Activated naive CD8-positive, alpha-beta T cell (primary cell): ENCODE results near the gene CLVS2.

Experiments used
- H3K27ac Mint-ChIP-seq: one replicate; pipeline ENCODE4 v1.8.0; 2021; ENCODE audit warnings: mixed read lengths
- H3K27me3 Mint-ChIP-seq: one replicate; pipeline ENCODE4 v1.8.0; 2021; ENCODE audit warnings: mixed read lengths
- H3K36me3 Mint-ChIP-seq: one replicate; pipeline ENCODE4 v1.8.0; 2021; ENCODE audit warnings: mixed read lengths
- H3K4me1 Mint-ChIP-seq: one replicate; pipeline ENCODE4 v1.8.0; 2021; ENCODE audit warnings: low read depth, mixed read lengths
- H3K4me3 Mint-ChIP-seq: one replicate; pipeline ENCODE4 v1.8.0; 2021; ENCODE audit warnings: mild to moderate bottlenecking, mixed read lengths
- H3K9me3 Mint-ChIP-seq: one replicate; pipeline ENCODE4 v1.8.0; 2021; ENCODE audit warnings: low read depth, mixed read lengths

Gene CLVS2, protein sequence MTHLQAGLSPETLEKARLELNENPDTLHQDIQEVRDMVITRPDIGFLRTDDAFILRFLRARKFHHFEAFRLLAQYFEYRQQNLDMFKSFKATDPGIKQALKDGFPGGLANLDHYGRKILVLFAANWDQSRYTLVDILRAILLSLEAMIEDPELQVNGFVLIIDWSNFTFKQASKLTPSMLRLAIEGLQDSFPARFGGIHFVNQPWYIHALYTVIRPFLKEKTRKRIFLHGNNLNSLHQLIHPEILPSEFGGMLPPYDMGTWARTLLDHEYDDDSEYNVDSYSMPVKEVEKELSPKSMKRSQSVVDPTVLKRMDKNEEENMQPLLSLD

DNA sequence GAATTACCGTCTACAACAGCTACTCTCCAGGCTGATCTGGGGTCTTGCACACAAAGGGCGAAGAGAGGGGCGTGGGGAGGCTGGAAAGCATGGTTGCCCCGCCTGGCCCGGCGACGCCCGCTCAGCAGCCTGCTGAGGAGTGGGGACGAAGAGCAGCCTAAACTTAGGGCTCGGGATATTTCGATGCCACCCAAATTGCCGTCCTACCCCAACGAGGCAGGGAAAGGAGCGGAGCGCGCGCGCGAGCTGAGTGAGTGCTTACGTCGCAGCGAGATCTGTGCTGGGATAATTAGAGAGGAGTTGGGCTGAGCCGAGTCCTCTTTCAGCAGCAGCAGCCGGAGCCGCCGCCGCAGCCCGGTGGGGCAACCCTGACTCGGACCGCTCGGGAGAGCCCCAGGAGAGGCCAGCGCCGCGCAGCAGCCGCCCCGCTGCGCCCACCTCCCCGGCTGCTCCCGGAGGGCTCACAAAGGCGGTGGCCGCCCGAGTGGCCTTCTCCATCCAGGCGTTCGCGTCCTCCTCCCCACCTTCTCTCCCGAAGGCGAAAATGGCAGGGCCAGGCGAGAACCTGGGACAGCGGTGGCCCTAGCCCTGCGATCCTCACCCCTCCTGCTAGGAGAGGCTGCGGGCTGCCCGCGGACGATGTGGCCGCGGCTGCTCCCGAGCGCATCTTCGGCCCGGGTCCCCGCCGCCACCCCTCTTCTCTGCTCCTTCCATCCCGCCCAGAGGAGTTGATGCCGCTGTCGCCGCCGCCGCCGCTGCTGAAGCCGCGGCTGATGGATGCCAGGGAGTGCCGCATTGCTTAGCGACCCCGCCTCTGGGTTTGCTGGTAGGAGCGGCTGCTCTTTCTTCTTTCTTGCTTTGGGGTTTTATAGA is at the start of gene CLVS2:
TSS of gene CLVS2 (plus strand) at position 315 of the 873 bp plus-strand sequence. CDS start 1,543 bp downstream, outside the sequence.
- H3K4me1 Mint-ChIP-seq, result peaks cover 2% of the 10 kb centered on the region
- no peaks in the 10 kb centered on the region for H3K36me3 Mint-ChIP-seq
- no peaks in the 10 kb centered on the region for H3K9me3 Mint-ChIP-seq
- peaks cover 25% of the 10 kb centered on the region for H3K27me3 Mint-ChIP-seq
- no peak within 1 kb of the TSS for H3K27ac Mint-ChIP-seq
- no peak within 1 kb of the TSS for H3K4me3 Mint-ChIP-seq

DNA sequence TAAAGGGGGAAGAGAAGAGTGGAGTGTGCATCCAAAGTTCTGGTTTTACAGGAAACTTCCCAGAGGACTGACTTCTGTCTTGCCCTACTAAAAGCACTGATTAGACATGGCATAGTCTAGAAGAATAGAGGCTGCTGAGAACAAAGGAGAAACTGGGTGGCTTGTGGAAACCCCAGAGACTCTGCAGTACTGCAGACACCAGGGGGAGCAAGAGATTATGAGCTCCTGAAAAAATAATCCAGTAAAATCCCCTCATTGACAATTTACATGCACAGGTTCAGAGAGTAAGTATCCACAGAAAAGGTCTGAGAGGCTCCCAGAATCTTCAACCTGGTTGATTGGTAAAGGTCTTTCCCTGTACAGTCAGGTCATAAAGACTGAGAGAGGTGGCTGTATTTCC is 48.7 kb upstream of the CLVS2 start:
- no peaks in the 10 kb centered on the region for H3K27me3 Mint-ChIP-seq
- H3K4me1 Mint-ChIP-seq, result no peaks in the 10 kb centered on the region
- no peak overlapping the region for H3K27ac Mint-ChIP-seq
- H3K4me3 Mint-ChIP-seq, result no peak overlapping the region
- no peaks in the 10 kb centered on the region for H3K36me3 Mint-ChIP-seq
- H3K9me3 Mint-ChIP-seq, result peaks cover 4% of the 10 kb centered on the region

DNA sequence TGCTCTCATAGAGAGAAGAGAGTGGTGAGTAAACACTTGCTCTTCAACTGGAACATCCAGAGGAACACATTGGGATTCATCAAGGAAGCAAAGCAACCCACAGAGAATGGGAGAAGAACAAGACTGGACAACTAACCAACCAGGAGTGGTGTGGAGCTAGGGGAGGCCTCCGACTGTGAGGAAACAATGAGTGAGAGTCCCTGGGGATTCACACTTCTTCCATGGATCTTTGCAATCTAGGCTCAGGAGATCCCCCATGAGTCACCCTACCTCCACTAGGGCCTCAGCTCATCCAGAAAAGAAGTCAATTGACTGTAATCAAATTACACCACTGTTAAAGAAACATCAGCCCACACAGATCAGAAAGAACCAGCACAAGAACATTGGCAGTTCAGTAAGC is 42.3 kb upstream of the CLVS2 start:
- Mint-ChIP-seq H3K9me3 (peaks cover 15% of the 10 kb centered on the region), H3K36me3 (no peaks in the 10 kb centered on the region), H3K27me3 (no peaks in the 10 kb centered on the region), H3K4me3 (no peak overlapping the region), H3K4me1 (no peaks in the 10 kb centered on the region), H3K27ac (no peak overlapping the region)

GRCh38 chr6:122956376-122956775 is 39.7 kb upstream of the CLVS2 start:
- Mint-ChIP-seq H3K27ac (no peak overlapping the region), H3K9me3 (peaks cover 16% of the 10 kb centered on the region), H3K36me3 (no peaks in the 10 kb centered on the region), H3K4me3 (no peak overlapping the region), H3K4me1 (no peaks in the 10 kb centered on the region), H3K27me3 (no peaks in the 10 kb centered on the region)

DNA sequence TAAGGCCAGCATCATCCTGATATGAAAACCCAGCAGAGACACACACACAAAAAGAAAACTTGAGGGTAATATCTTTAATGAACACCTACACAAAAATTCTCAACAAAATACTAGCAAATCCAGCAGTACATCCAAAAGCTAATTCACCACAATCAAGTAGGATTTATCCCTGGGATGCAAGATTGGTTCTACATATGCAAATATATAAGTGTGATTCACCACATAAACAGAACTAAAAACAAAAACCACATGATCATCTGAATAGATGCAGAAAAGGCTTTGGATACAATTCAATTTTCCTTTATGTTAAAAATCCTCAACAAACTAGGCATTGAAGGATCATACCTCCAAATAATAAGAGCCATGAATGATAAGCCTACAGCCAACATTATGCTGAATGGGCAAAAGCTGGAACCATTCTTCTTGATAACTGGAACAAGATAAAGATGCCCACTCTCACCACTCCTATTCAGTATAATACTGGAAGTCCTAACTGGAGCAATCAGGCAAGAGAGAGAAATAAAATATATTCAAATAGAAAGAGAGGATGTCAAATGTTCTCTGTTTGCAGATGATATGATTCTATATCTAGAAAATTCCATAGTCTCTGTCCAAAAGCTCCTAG is 33.9 kb upstream of the CLVS2 start:
- no peak overlapping the region for H3K4me3 Mint-ChIP-seq
- H3K36me3 Mint-ChIP-seq, result no peaks in the 10 kb centered on the region
- no peaks in the 10 kb centered on the region for H3K4me1 Mint-ChIP-seq
- H3K27ac Mint-ChIP-seq, result no peak overlapping the region
- no peaks in the 10 kb centered on the region for H3K27me3 Mint-ChIP-seq
- peaks cover 7% of the 10 kb centered on the region for H3K9me3 Mint-ChIP-seq

DNA sequence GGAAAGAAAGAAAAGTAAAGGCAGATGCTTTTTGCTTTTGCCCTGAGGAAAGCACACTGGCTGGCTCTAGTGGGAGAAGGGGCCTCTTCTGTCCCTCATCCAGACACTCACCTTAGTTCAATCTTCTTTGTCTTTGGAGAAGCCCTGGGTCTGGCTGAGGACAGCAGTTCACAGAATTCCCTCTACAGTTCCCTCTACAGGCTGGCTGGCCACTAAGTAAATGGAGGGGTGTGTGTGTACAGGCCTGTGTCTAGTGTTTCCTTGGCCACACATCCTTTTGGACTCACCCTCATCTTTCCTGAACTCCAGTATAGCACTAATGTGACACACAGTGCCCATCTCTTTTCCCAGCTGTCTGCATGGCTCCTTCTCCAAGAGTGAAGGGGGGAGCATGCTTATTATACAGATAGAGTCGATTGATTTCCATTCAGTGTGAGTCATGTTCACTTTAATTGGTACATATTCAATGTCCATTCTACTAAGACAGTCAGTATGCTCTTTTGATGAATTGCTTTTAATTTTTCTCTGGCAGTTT is 26.0 kb upstream of the CLVS2 start:
- peaks cover 1% of the 10 kb centered on the region for H3K27me3 Mint-ChIP-seq
- no peak overlapping the region for H3K4me3 Mint-ChIP-seq
- no peaks in the 10 kb centered on the region for H3K4me1 Mint-ChIP-seq
- peaks cover 4% of the 10 kb centered on the region for H3K9me3 Mint-ChIP-seq
- H3K27ac Mint-ChIP-seq, result no peak overlapping the region
- H3K36me3 Mint-ChIP-seq, result no peaks in the 10 kb centered on the region

- no peaks in the 10 kb centered on the region for H3K36me3 Mint-ChIP-seq
- peaks cover 4% of the 10 kb centered on the region for H3K27me3 Mint-ChIP-seq
- no peaks in the 10 kb centered on the region for H3K9me3 Mint-ChIP-seq
- H3K4me3 Mint-ChIP-seq, result no peak overlapping the region
- no peak overlapping the region for H3K27ac Mint-ChIP-seq
- H3K4me1 Mint-ChIP-seq, result no peaks in the 10 kb centered on the region
Measured at GRCh38 chr6:122977180-122977579, 18.9 kb upstream of the CLVS2 start.

GRCh38 chr6:122984393-122984792 is 11.6 kb upstream of the CLVS2 start:
- no peak overlapping the region for H3K4me3 Mint-ChIP-seq
- H3K9me3 Mint-ChIP-seq, result no peaks in the 10 kb centered on the region
- H3K4me1 Mint-ChIP-seq, result no peaks in the 10 kb centered on the region
- H3K27me3 Mint-ChIP-seq, result peaks cover 4% of the 10 kb centered on the region
- no peak overlapping the region for H3K27ac Mint-ChIP-seq
- H3K36me3 Mint-ChIP-seq, result no peaks in the 10 kb centered on the region

- Mint-ChIP-seq H3K36me3 (no peaks in the 10 kb centered on the region), H3K27ac (no peak overlapping the region), H3K9me3 (no peaks in the 10 kb centered on the region), H3K27me3 (peaks cover 25% of the 10 kb centered on the region), H3K4me3 (no peak overlapping the region), H3K4me1 (peaks cover 2% of the 10 kb centered on the region)
Measured at GRCh38 chr6:122994256-122994655, 1.8 kb upstream of the CLVS2 start.

DNA sequence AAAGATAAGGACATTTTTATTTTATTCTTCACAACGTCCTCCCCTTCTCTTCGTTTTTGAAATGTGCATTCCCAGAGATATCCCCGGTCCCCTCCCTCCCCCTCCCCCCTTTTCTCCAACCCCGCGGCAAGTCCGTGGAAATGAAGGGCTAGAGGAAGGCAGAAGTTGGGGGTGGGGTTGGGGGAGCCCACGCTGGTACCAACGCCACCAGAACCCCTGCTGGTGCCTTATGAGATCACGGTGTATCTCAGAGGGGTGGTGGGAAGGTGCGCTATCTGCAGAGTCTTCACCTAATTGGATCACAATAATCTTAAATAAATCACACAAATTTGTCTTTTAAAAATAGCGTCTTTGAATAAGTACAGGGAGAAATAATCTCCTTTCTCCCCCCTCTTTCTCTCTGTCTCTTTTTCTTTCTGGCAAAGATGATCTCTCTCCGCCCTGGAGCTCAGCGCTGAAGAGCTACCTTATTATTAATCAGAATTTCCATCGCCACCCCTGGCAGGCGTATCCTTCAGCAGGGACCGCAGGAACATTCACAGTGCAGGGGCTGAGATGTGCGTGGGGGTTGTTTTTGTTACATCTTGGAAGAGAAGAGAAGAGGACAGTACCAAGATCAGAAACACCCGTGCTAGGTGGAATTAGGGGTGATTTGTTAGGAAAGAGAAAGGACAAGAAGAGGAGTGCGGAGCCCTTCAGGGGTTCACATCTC is 915 bp downstream of the CLVS2 start:
- no peak overlapping the region for H3K4me3 Mint-ChIP-seq
- no peaks in the 10 kb centered on the region for H3K9me3 Mint-ChIP-seq
- H3K27ac Mint-ChIP-seq, result no peak overlapping the region

DNA sequence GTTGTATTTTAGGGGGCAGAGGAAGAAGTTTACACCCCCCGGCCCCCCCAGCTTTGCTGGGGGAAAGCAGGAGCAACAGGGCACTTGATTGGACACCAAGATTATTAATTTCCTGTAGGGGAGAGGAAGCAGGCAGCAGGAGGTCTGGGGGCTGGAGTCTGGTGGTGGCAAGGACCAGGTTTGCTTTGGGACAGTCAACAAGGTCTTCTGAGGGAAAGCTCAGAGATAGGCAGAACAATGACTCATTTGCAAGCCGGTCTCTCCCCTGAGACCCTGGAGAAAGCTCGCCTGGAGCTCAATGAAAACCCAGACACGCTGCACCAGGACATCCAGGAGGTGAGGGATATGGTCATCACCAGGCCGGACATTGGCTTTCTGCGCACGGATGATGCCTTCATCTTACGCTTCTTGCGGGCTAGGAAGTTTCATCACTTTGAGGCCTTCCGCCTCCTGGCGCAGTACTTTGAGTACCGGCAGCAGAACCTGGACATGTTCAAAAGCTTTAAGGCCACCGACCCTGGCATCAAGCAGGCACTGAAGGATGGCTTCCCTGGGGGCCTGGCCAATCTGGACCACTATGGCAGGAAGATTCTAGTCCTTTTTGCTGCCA is 1.6 kb downstream of the CLVS2 start:
- no peak overlapping the region for H3K4me3 Mint-ChIP-seq
- peaks cover 25% of the 10 kb centered on the region for H3K27me3 Mint-ChIP-seq
- H3K36me3 Mint-ChIP-seq, result no peaks in the 10 kb centered on the region
- H3K9me3 Mint-ChIP-seq, result no peaks in the 10 kb centered on the region
- H3K27ac Mint-ChIP-seq, result no peak overlapping the region
- peaks cover 2% of the 10 kb centered on the region for H3K4me1 Mint-ChIP-seq

More for the DNA sequence above, 915 bp downstream of the CLVS2 start:
- no peaks in the 10 kb centered on the region for H3K36me3 Mint-ChIP-seq
- peaks cover 2% of the 10 kb centered on the region for H3K4me1 Mint-ChIP-seq
- H3K27me3 Mint-ChIP-seq, result peaks cover 25% of the 10 kb centered on the region

DNA sequence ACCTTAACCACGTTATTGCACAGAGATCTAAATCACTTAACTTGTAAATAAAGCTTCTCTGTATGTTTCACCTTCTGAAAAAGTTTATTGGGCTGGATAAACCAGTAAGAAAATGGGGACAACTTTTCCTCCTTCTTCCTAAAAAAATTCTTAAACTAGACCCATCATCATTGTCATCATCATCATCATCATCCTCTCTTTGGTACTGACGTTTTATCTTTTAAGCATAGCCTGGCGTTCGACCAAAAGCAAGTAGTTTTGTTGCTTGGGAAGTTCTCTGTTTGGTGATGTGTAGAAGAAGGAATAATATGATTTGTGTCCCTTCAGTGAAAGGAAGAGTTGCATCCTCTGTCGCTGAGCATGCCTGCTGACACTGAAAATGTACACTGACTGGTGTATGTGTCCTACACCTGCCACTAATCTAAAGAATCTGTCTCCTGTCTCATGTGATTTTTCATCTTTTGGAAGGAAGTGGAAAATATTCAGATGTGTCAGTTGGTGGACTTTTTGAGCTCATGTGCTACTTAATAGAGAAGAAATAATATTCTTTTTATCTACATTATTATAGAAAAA is 2.5 kb downstream of the CLVS2 start:
- H3K4me1 Mint-ChIP-seq, result peaks cover 2% of the 10 kb centered on the region
- peaks cover 25% of the 10 kb centered on the region for H3K27me3 Mint-ChIP-seq
- H3K4me3 Mint-ChIP-seq, result no peak overlapping the region
- no peak overlapping the region for H3K27ac Mint-ChIP-seq
- no peaks in the 10 kb centered on the region for H3K36me3 Mint-ChIP-seq
- H3K9me3 Mint-ChIP-seq, result no peaks in the 10 kb centered on the region

GRCh38 chr6:123000244-123000770 is 4.3 kb downstream of the CLVS2 start:
- H3K36me3 Mint-ChIP-seq, result no peaks in the 10 kb centered on the region
- H3K4me3 Mint-ChIP-seq, result no peak overlapping the region
- peaks cover 17% of the 10 kb centered on the region for H3K27me3 Mint-ChIP-seq
- no peak overlapping the region for H3K27ac Mint-ChIP-seq
- H3K4me1 Mint-ChIP-seq, result peaks cover 2% of the 10 kb centered on the region
- H3K9me3 Mint-ChIP-seq, result no peaks in the 10 kb centered on the region

DNA sequence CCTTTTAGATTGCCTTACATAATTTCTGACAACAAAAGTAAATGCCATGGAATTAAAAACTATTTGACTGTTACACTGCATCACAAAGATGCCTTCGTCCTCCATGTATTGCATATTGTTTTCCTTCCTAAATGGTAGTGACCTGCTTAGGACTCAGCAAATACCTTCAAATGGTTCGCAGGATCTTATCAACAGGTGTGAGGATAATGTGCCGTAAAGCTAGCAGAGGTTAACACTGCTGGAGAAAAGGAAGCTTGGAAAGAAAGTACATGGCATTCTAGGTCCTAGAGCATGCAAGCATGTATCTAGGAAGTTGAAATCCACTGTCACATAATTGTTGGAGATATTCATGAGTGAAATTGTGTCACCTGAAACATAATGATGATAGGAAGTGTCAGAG is 5.5 kb downstream of the CLVS2 start:
- Mint-ChIP-seq H3K4me1 (no peaks in the 10 kb centered on the region), H3K9me3 (peaks cover 6% of the 10 kb centered on the region), H3K36me3 (no peaks in the 10 kb centered on the region), H3K4me3 (no peak overlapping the region), H3K27ac (no peak overlapping the region), H3K27me3 (peaks cover 11% of the 10 kb centered on the region)
